ENCODE results near the gene HS3ST6. TPM values are rescaled to one million over a fixed set of nuclear protein-coding genes. Genes with fewer than 3 reads are reported as not detected.

The HS3ST6 gene
- polyA plus RNA-seq, 1 of the 3 experiments (the other 2 are of a cell fraction) = 0.03 TPM

GRCh38 chr16:1944612-1945199 lies 26.5 kb upstream of the HS3ST6 start:
- Histone ChIP-seq H3K27ac (ENCODE audit: low read depth in 2 of 2, low read length in 1 of 2) (no peak overlapping the region), H3F3A (replicated peaks; ENCODE audit: insufficient read depth) (no peaks in the 10 kb centered on the region), H3K4me1 (ENCODE audit: control insufficient read depth in 1 of 2, insufficient read depth in 2 of 2, low read depth in 1 of 2, low read length in 1 of 2) (peaks cover 0 to 10% of the 10 kb centered on the region in 2 experiments; a peak in 2 of 4 replicates), H3K9me3 (no peaks in the 10 kb centered on the region), H3K4me2 (no peak overlapping the region), H3K9ac (no peak overlapping the region), H3K79me2 (ENCODE audit: insufficient read depth) (no peaks in the 10 kb centered on the region), H3K27me3 (ENCODE audit: insufficient read depth) (no peaks in the 10 kb centered on the region), H2AFZ (ENCODE audit: low read depth) (no peak overlapping the region), H3K9me2 (no peaks in the 10 kb centered on the region), H4K20me1 (ENCODE audit: insufficient read depth) (no peaks in the 10 kb centered on the region), H3K4me3 (ENCODE audit: low read depth in 2 of 2, low read length in 1 of 2) (no peak overlapping the region), H3K36me3 (replicated peaks in 1 of 2; ENCODE audit: control insufficient read depth in 1 of 2, insufficient read depth in 2 of 2, low read length in 1 of 2) (peaks cover 0 to 8% of the 10 kb centered on the region in 2 experiments)
- ChIA-PET POLR2A (no interaction called here), CTCF (interaction anchor here (1.9 to 3.4 kb wide), 3 partner anchors 14 to 15 kb away, joined by 6 to 16 read pairs (median 8); partner anchors contain the start of gene NDUFB10)
- DNase-seq = no peak
- TF ChIP-seq POLR2AphosphoS5 (IDR thresholded peaks at IDR 0.05; ENCODE audit: low read depth, low read length) = no peak
- no peak for TF ChIP-seq REST (IDR thresholded peaks at IDR 0.05; ENCODE audit: low read depth, low read length)
- no peak for TF ChIP-seq CTCF (IDR thresholded peaks at IDR 0.05)
- no peak for TF ChIP-seq RFX5 (IDR thresholded peaks at IDR 0.05; ENCODE audit: low read length)
- no peak for TF ChIP-seq EP300 (IDR thresholded peaks at IDR 0.05; ENCODE audit: borderline replicate concordance in 1 of 2, low read depth in 1 of 2, low read length in 1 of 2)
- no peak for TF ChIP-seq MXI1 (IDR thresholded peaks at IDR 0.05; ENCODE audit: low read depth, low read length)
- no peak for TF ChIP-seq EZH2phosphoT487 (IDR thresholded peaks at IDR 0.05; ENCODE audit: borderline replicate concordance, low read depth)
- no peak for TF ChIP-seq YY1 (IDR thresholded peaks at IDR 0.05; ENCODE audit: low read depth)
- WGBS (ENCODE audit: low lambda C conversion rate) = 94% methylated on average over 18 of the region's 21 CpGs

Data from SK-N-SH (cell line).